ENCODE data around the gene RPS21. TPM values are rescaled to one million over a fixed set of nuclear protein-coding genes. Genes with fewer than 3 reads are reported as not detected.

Gene RPS21
- polyA plus RNA-seq, 1 donor from 2014 or later, result 1,633 TPM

- no peak overlapping the region for H3K4me2 ChIP-seq (ENCODE audit: low read length)
- H3K27me3 ChIP-seq (ENCODE audit: insufficient read depth, low read depth, low read length), result no peaks in the 10 kb centered on the region
- H3K4me3 ChIP-seq (ENCODE audit: low read length), result no peak overlapping the region
- no peaks in the 10 kb centered on the region for H3K36me3 ChIP-seq (ENCODE audit: insufficient read depth, low read length)
- TF ChIP-seq TAF1 (IDR thresholded peaks at IDR 0.05; ENCODE audit: low read depth) (no peak), EZH2 (IDR thresholded peaks at IDR 0.05; ENCODE audit: borderline replicate concordance, insufficient read depth, low read length, poor library complexity, severe bottlenecking) (no peak), CTCF (IDR thresholded peaks at IDR 0.05; ENCODE audit: poor library complexity, severe bottlenecking) (no peak), POLR2AphosphoS5 (IDR thresholded peaks at IDR 0.05) (no peak), MXI1 (conservative IDR thresholded peaks at IDR 0.05; ENCODE audit: poor library complexity, severe bottlenecking) (no peak), SMC3 (conservative IDR thresholded peaks at IDR 0.05; ENCODE audit: poor library complexity) (no peak), EP300 (conservative IDR thresholded peaks at IDR 0.05; ENCODE audit: poor library complexity, severe bottlenecking) (no peak), RAD21 (conservative IDR thresholded peaks at IDR 0.05) (no peak)
- H3K9me2 ChIP-seq (ENCODE audit: insufficient read depth, low read length), result no peaks in the 10 kb centered on the region
- H3F3A ChIP-seq (ENCODE audit: insufficient read depth, low read length, poor library complexity, severe bottlenecking), result no peaks in the 10 kb centered on the region
- no peak overlapping the region for H2AFZ ChIP-seq (ENCODE audit: low read depth, low read length)
- no peaks in the 10 kb centered on the region for H3K9me3 ChIP-seq (ENCODE audit: low read length)
- peaks cover 9% of the 10 kb centered on the region for H3K79me2 ChIP-seq (replicated peaks; ENCODE audit: insufficient read depth, low read length)
- H3K27ac ChIP-seq (ENCODE audit: low read length), result no peak overlapping the region
- no peak overlapping the region for H3K9ac ChIP-seq (ENCODE audit: low read length)
- H4K20me1 ChIP-seq (ENCODE audit: insufficient read depth), result no peaks in the 10 kb centered on the region
These were observed 21.7 kb downstream of the RPS21 start for GRCh38 chr20:62408640-62409039.

GRCh38 chr20:62409086-62409853 is 22.4 kb downstream of the RPS21 start:
- H3K9me3 ChIP-seq (ENCODE audit: low read length), result no peaks in the 10 kb centered on the region
- no peaks in the 10 kb centered on the region for H3F3A ChIP-seq (ENCODE audit: insufficient read depth, low read length, poor library complexity, severe bottlenecking)
- no peaks in the 10 kb centered on the region for H3K27me3 ChIP-seq (ENCODE audit: insufficient read depth, low read depth, low read length)
- no peak overlapping the region for H3K9ac ChIP-seq (ENCODE audit: low read length)
- TF ChIP-seq REST (IDR thresholded peaks at IDR 0.05; ENCODE audit: borderline replicate concordance) (no peak), CTCF (IDR thresholded peaks at IDR 0.05; ENCODE audit: poor library complexity, severe bottlenecking) (no peak), MXI1 (conservative IDR thresholded peaks at IDR 0.05; ENCODE audit: poor library complexity, severe bottlenecking) (no peak), SMC3 (conservative IDR thresholded peaks at IDR 0.05; ENCODE audit: poor library complexity) (no peak), EP300 (conservative IDR thresholded peaks at IDR 0.05; ENCODE audit: poor library complexity, severe bottlenecking) (no peak), EZH2 (IDR thresholded peaks at IDR 0.05; ENCODE audit: borderline replicate concordance, insufficient read depth, low read length, poor library complexity, severe bottlenecking) (no peak)
- H4K20me1 ChIP-seq (ENCODE audit: insufficient read depth), result no peaks in the 10 kb centered on the region
- no peaks in the 10 kb centered on the region for H3K36me3 ChIP-seq (ENCODE audit: insufficient read depth, low read length)
- peaks cover 9% of the 10 kb centered on the region for H3K79me2 ChIP-seq (replicated peaks; ENCODE audit: insufficient read depth, low read length)
- no peak overlapping the region for H2AFZ ChIP-seq (ENCODE audit: low read depth, low read length)
- no peaks in the 10 kb centered on the region for H3K9me2 ChIP-seq (ENCODE audit: insufficient read depth, low read length)
- no peak overlapping the region for H3K4me2 ChIP-seq (ENCODE audit: low read length)
- no peak overlapping the region for H3K27ac ChIP-seq (ENCODE audit: low read length)
- H3K4me3 ChIP-seq (ENCODE audit: low read length), result no peak overlapping the region

All from neural cell (in vitro differentiated cells).